ENCODE data around the gene TTC39B.

- no peak for TF ChIP-seq EZH2 (IDR thresholded peaks at IDR 0.05)
- no peak for TF ChIP-seq CTCF (IDR thresholded peaks at IDR 0.05)
Observed at GRCh38 chr9:15116130-15116580, 190.9 kb downstream of the TTC39B start.

Data from neural progenitor cell (in vitro differentiated cells).